ENCODE measurements around the gene TMEM223.
"Not testable (repeated sequence)": the region's sequence is repeated elsewhere in the genome, so short reads cannot be mapped to it uniquely, and the experiment has no call there.

TMEM223 gene

GRCh38 chr11:62791501-62792201, at the start of gene TMEM223:
Gene TMEM223 (minus strand): TSS chr11:62792006. CDS start chr11:62791994, 12 bp downstream.
- DNase-seq (ENCODE audit: low read depth) = peak; percentile 82

- peak; percentile 74 for DNase-seq (ENCODE audit: low read depth)
Measured at GRCh38 chr11:62840721-62841360, 49.0 kb upstream of the TMEM223 start.

- DNase-seq (ENCODE audit: low read depth) = peak; percentile 86
Measured at GRCh38 chr11:62839050-62839945, 47.5 kb upstream of the TMEM223 start, which contains the start of gene WDR74. Gene WDR74 (minus strand): TSS chr11:62839590. CDS start chr11:62839570, 20 bp downstream.

GRCh38 chr11:62835336-62835735, 43.5 kb upstream of the TMEM223 start:
- no peak for DNase-seq (ENCODE audit: low read depth)

- no peak for DNase-seq (ENCODE audit: low read depth)
Measured at GRCh38 chr11:62832336-62833234, 40.8 kb upstream of the TMEM223 start, which contains the start of gene TEX54. Gene TEX54 (minus strand): TSS chr11:62832841.

- DNase-seq (ENCODE audit: low read depth) = peak; percentile 98
Measured at GRCh38 chr11:62831520-62832335, 39.9 kb upstream of the TMEM223 start, which contains the start of gene STX5. Gene STX5 (minus strand): TSS chr11:62832051. CDS start chr11:62831243, 808 bp downstream.

GRCh38 chr11:62830904-62831519, 39.2 kb upstream of the TMEM223 start:
- no peak for DNase-seq (ENCODE audit: low read depth)

- DNase-seq (ENCODE audit: low read depth) = not testable (repeated sequence)
Measured at GRCh38 chr11:62828130-62828529, 36.3 kb upstream of the TMEM223 start.

GRCh38 chr11:62823677-62824076, 31.9 kb upstream of the TMEM223 start:
- no peak for DNase-seq (ENCODE audit: low read depth)

GRCh38 chr11:62817129-62817528, 25.3 kb upstream of the TMEM223 start:
- no peak for DNase-seq (ENCODE audit: low read depth)

GRCh38 chr11:62816557-62816956, 24.8 kb upstream of the TMEM223 start:
- no peak for DNase-seq (ENCODE audit: low read depth)

GRCh38 chr11:62811659-62812058, 19.9 kb upstream of the TMEM223 start:
- no peak for DNase-seq (ENCODE audit: low read depth)

- no peak for DNase-seq (ENCODE audit: low read depth)
Measured at GRCh38 chr11:62810748-62811147, 18.9 kb upstream of the TMEM223 start.

- DNase-seq (ENCODE audit: low read depth) = no peak
Measured at GRCh38 chr11:62806611-62807121, 14.9 kb upstream of the TMEM223 start.

GRCh38 chr11:62805961-62806441, 14.2 kb upstream of the TMEM223 start:
- DNase-seq (ENCODE audit: low read depth) = no peak

GRCh38 chr11:62805076-62805892, 13.5 kb upstream of the TMEM223 start, which contains the start of gene NXF1:
Gene NXF1 (minus strand): TSS chr11:62805440. CDS start chr11:62805356, 84 bp downstream.
- DNase-seq (ENCODE audit: low read depth) = peak; percentile 88

GRCh38 chr11:62804310-62805075, 12.7 kb upstream of the TMEM223 start:
- DNase-seq (ENCODE audit: low read depth) = no peak

- no peak for DNase-seq (ENCODE audit: low read depth)
Measured at GRCh38 chr11:62801071-62801470, 9.3 kb upstream of the TMEM223 start.
